ENCODE data around the gene OR10P1. TPM values are rescaled to one million over a fixed set of nuclear protein-coding genes. Genes with fewer than 3 reads are reported as not detected.

The OR10P1 gene
- total and polyA plus RNA-seq, 2 of the 4 experiments (the other 2 are of a cell fraction) = not detected

- 43% methylated on average over 2 of the region's 9 CpGs; no CpG with 5 or more reads in 1 of the 2 experiments for WGBS, 2 experiments (ENCODE audit: extremely low coverage in 2 of 2, insufficient read length in 1 of 2)
- Histone ChIP-seq H3K56ac (ENCODE audit: extremely low read depth, insufficient read depth, low read length) (no peak overlapping the region), H3K9ac (ENCODE audit: low read depth, low read length) (no peak overlapping the region), H2BK5ac (ENCODE audit: low read depth, low read length, poor library complexity, severe bottlenecking) (no peak overlapping the region), H4K91ac (ENCODE audit: insufficient read depth, low read depth, low read length) (no peak overlapping the region), H4K5ac (ENCODE audit: low read depth, low read length) (no peak overlapping the region), H2BK20ac (ENCODE audit: low read depth, low read length) (no peak overlapping the region), H3K9me1 (ENCODE audit: insufficient read depth, low read length) (no peaks in the 10 kb centered on the region), H2BK15ac (ENCODE audit: low read depth, low read length) (no peak overlapping the region), H2AFZ (replicated peaks; ENCODE audit: low read length, poor library complexity) (peak overlapping the region; percentile 24), H3K4me3 (ENCODE audit: insufficient read depth, low read depth, low read length) (no peak overlapping the region), H3K27me3 (ENCODE audit: control insufficient read depth, insufficient read depth, low read length) (peaks cover 26% of the 10 kb centered on the region), H3K36me3 (ENCODE audit: control insufficient read depth, insufficient read depth, low read length) (no peaks in the 10 kb centered on the region), H3K4me2 (ENCODE audit: low read depth, low read length) (no peak overlapping the region), H2BK120ac (ENCODE audit: low read depth, low read length) (no peak overlapping the region), H3K4ac (ENCODE audit: low read depth, low read length) (no peak overlapping the region), H3K79me1 (ENCODE audit: low read depth in 1 of 2, low read length in 2 of 2) (no peaks in the 10 kb centered on the region), H2AK5ac (ENCODE audit: low read depth, low read length) (no peak overlapping the region), H4K20me1 (ENCODE audit: insufficient read depth, low read length) (no peaks in the 10 kb centered on the region), H3K23ac (ENCODE audit: low read depth, low read length) (no peak overlapping the region), H4K8ac (ENCODE audit: low read depth in 2 of 2, low read length in 2 of 2) (no peak overlapping the region), H3K9me3 (ENCODE audit: control insufficient read depth, insufficient read depth, low read length) (no peaks in the 10 kb centered on the region), H3K18ac (ENCODE audit: low read depth, low read length) (no peak overlapping the region), H3K27ac (ENCODE audit: insufficient read depth, low read length) (no peak overlapping the region), H2AK9ac (replicated peaks; ENCODE audit: low read depth, low read length, poor library complexity) (no peak overlapping the region), H3K14ac (replicated peaks; ENCODE audit: low read depth, low read length) (no peak overlapping the region), H3K4me1 (ENCODE audit: control insufficient read depth, insufficient read depth, low read length) (no peaks in the 10 kb centered on the region)
- POLR2A ChIA-PET (ENCODE audit: unreplicated experiment) = no interaction called here
- no TSS peak for BruUV-seq (replicated peaks)
- intact Hi-C loops (cut with micrococcal nuclease) = loop anchor here (1.0 to 2.0 kb wide), 2 partner anchors 61 to 78 kb away; partner anchors contain the start of gene RDH5
- dilution Hi-C loops (cut with HindIII; ENCODE audit: low sequenced_read_pairs, unreplicated experiment) = no loop called here
- ATAC-seq (ENCODE audit: low read depth) = peak; percentile 73
- DNase-seq = peak; percentile 9
- CTCF ChIA-PET = no interaction called here
- in situ Hi-C loops (cut with MboI; ENCODE audit: low sequenced_read_pairs) = no loop called here
- TF ChIP-seq CTCF (conservative IDR thresholded peaks at IDR 0.05; ENCODE audit: low read depth, low read length) (peak; percentile 53), USF2 (IDR thresholded peaks at IDR 0.05; ENCODE audit: low read depth, low read length) (no peak), MXI1 (IDR thresholded peaks at IDR 0.05; ENCODE audit: borderline replicate concordance, low read depth, low read length) (no peak), FOS (IDR thresholded peaks at IDR 0.05; ENCODE audit: low read depth, low read length) (no peak), NFE2L2 (IDR thresholded peaks at IDR 0.05; ENCODE audit: low read depth, low read length) (no peak), RFX5 (IDR thresholded peaks at IDR 0.05; ENCODE audit: low read depth, low read length) (no peak), MAZ (IDR thresholded peaks at IDR 0.05; ENCODE audit: borderline replicate concordance, low read depth, low read length) (no peak), CEBPB (IDR thresholded peaks at IDR 0.05; ENCODE audit: low read depth, low read length) (no peak), POLR2A (IDR thresholded peaks at IDR 0.05; ENCODE audit: low read depth, low read length) (no peak), MAFK (IDR thresholded peaks at IDR 0.05; ENCODE audit: low read depth, low read length) (no peak), SMC3 (IDR thresholded peaks at IDR 0.05; ENCODE audit: low read depth, low read length) (peak; percentile 57), BHLHE40 (IDR thresholded peaks at IDR 0.05; ENCODE audit: low read depth, low read length) (no peak), CHD1 (IDR thresholded peaks at IDR 0.05; ENCODE audit: low read depth, low read length) (no peak), RCOR1 (IDR thresholded peaks at IDR 0.05; ENCODE audit: insufficient replicate concordance, low read length) (no peak), ELK1 (IDR thresholded peaks at IDR 0.05; ENCODE audit: borderline replicate concordance, low read depth, low read length) (no peak)
These were observed 23.0 kb downstream of the OR10P1 start for GRCh38 chr12:55659486-55660385.
